Kidney (tissue), 14 donors: ENCODE data around the gene MTMR11. TPM values are rescaled to one million over a fixed set of nuclear protein-coding genes. Genes with fewer than 3 reads are reported as not detected.
A peak's percentile ranks its signal among the peaks of the same experiment; 100 is the strongest.

ENCODE experiments used
- DNase-seq, 5 donors: peaks; one replicate each; pipeline ENCODE4 v3.0.0-alpha.2; 2013 to 2020
- FAIRE-seq: peaks from 2 replicates; lab custom pipeline; 2012; peaks lifted over from hg19 to GRCh38; lab: Jason Lieb, UNC
- H3K27ac ChIP-seq, 2 donors: one replicate each; pipeline ENCODE4 v1.7.0; 2013; ENCODE audit warnings: low read depth in 2 of 2, low read length in 2 of 2, inconsistent platforms in 1 of 2
- H3K27me3 ChIP-seq: one replicate; pipeline ENCODE4 v1.7.1; 2013; ENCODE audit warnings: low read length, inconsistent platforms; ENCODE audit not compliant: control insufficient read depth, insufficient read depth
- H3K36me3 ChIP-seq, 3 donors: one replicate each; pipeline versions ENCODE4 v1.7.0 to v1.7.1; 2013; ENCODE audit warnings: low read length in 3 of 3, control low read depth in 1 of 3, inconsistent platforms in 1 of 3; ENCODE audit not compliant: insufficient read depth in 3 of 3, control insufficient read depth in 2 of 3
- H3K4me1 ChIP-seq, 3 donors: one replicate each; pipeline versions ENCODE4 v1.7.0 to v1.7.1; 2013; ENCODE audit warnings: low read length in 3 of 3, inconsistent platforms in 1 of 3, low read depth in 1 of 3; ENCODE audit not compliant: control insufficient read depth in 2 of 3, insufficient read depth in 2 of 3
- H3K4me3 ChIP-seq, 3 donors: one replicate each; pipeline versions ENCODE4 v1.7.0 to v1.8.1; 2013; ENCODE audit warnings: low read length in 3 of 3, control low read depth in 1 of 3, inconsistent platforms in 1 of 3
- H3K9ac ChIP-seq, 3 donors: one replicate each; pipeline versions ENCODE4 v1.7.0 to v1.7.1; 2013; ENCODE audit warnings: low read length in 3 of 3, control low read depth in 1 of 3, inconsistent platforms in 1 of 3
- H3K9me3 ChIP-seq, 3 donors: one replicate each; pipeline versions ENCODE4 v1.7.0 to v1.7.1; 2013; ENCODE audit warnings: low read length in 3 of 3, control low read depth in 1 of 3, inconsistent platforms in 1 of 3; ENCODE audit not compliant: control insufficient read depth in 2 of 3, insufficient read depth in 1 of 3
- CTCF ChIP-seq: IDR thresholded peaks from 3 replicates; pipeline ENCODE4 v1.5.1; 2012; ENCODE audit warnings: mild to moderate bottlenecking, moderate library complexity, borderline replicate concordance; ENCODE audit not compliant: insufficient read depth; ENCODE audit errors: extremely low read depth
- intact Hi-C: fragments of 100-400 bp; cut with DNase I; formaldehyde crosslinking; loops from one replicate; pipeline ENCODE4 v1.11.1; 2022
- polyA plus RNA-seq: library from polyadenylated mRNA; stranded (reverse); fragments of 350-450 nt; fragmentation: Illumina TruSeq; extraction: RNeasy Lipid Tissue Mini Kit (QIAGEN cat#74804); gene quantifications from one replicate; pipeline ENCODE4 v1.2.3, GENCODE V29; 2014; ENCODE audit warnings: low read depth, low replicate concordance; ENCODE audit not compliant: insufficient read depth
- total RNA-seq: library from RNA; stranded (reverse); fragmentation: NEBNext Ultra II Directional; extraction: Animal tissue kit (Norgen Biotek cat#: 25700); gene quantifications from one replicate; pipeline ENCODE4 v1.2.1, GENCODE V29; 2021
- donor health status: control.
- donor health status: control.
- donor health status: control.
- donor health status: control.
- donor health status: control.
- donor health status: DM: yes; HTN: yes; CAD: no.
- donor health status: Normal renal cell carcinoma (clear cell type).

MTMR11 gene
- total and polyA plus RNA-seq, 2 donors from 2014 or later, result 21.6 to 24.7 TPM

GRCh38 chr1:149933208-149933607 lies 3.5 kb downstream of the MTMR11 start:
- no peak overlapping the region for H3K4me3 ChIP-seq
- no peak for FAIRE-seq
- peaks cover 0 to 18% (median 14%) of the 10 kb centered on the region in 3 donors for H3K36me3 ChIP-seq
- H3K4me1 ChIP-seq, result peaks cover 5 to 20% (median 11%) of the 10 kb centered on the region in 3 donors
- no peak for TF ChIP-seq CTCF
- no peaks in the 10 kb centered on the region for H3K9me3 ChIP-seq
- no peak overlapping the region for H3K9ac ChIP-seq
- peak in 1 of 5 donors; percentile 31 for DNase-seq
- no peaks in the 10 kb centered on the region for H3K27me3 ChIP-seq
- H3K27ac ChIP-seq, result no peak overlapping the region
- intact Hi-C loops, result no loop called here

DNA sequence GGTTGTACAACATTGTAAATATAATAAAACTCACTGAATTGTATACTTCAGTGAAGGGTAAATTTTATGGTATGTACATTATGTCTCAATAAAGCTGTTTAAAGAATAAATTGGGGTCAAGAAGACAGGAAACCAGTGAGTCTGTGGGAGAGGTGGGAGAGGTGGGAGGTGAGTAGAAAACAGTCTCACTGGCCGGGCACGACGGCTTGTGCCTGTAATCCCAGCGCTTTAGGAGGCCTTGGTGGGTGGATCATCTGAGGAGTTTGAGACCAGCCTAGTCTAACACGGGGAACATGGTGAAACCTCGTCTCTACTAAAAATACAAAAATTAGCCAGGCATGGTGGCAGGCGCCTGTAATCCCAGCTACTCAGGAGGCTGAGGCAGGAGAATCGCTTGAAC lies 4.2 kb downstream of the MTMR11 start:
- H3K27ac ChIP-seq, result no peak overlapping the region
- intact Hi-C loops, result no loop called here
- no peaks in the 10 kb centered on the region for H3K9me3 ChIP-seq
- FAIRE-seq (no peak), DNase-seq (no peak)
- H3K4me3 ChIP-seq, result no peak overlapping the region
- H3K36me3 ChIP-seq, result peaks cover 0 to 18% (median 14%) of the 10 kb centered on the region in 3 donors
- no peaks in the 10 kb centered on the region for H3K27me3 ChIP-seq
- peaks cover 5 to 16% (median 10%) of the 10 kb centered on the region in 3 donors for H3K4me1 ChIP-seq
- no peak for TF ChIP-seq CTCF
- H3K9ac ChIP-seq, result no peak overlapping the region

DNA sequence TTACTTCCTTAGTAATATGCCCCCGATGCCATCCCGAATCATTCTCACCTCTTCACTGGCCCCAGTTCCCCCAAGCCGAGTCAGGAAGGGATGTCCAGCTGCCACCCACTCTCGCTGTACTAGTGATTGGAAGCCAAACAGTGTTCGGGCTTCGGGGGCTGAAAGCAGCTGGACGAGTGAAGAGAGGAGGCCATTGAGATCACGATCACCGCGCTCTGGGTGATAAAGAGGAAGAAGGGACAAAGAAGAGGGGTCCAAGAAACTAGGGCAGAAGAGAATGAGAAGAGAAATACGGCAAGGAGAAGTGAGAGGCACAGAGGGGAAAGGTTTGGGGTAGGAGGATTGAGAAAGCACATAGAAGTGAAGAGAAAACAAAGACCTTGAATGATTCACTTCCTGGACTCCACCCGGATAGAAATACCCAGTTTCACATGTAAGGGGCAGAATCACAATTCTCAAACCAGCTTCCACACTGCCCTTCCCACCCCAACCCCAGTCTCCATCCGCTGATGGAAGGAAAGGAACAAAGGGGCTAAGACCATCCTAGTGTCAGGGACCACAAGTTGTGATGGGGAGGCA lies 5.4 kb downstream of the MTMR11 start:
- H3K27me3 ChIP-seq, result no peaks in the 10 kb centered on the region
- no peak for TF ChIP-seq CTCF
- H3K4me1 ChIP-seq, result peaks cover 5 to 19% (median 16%) of the 10 kb centered on the region in 3 donors
- H3K4me3 ChIP-seq, result no peak overlapping the region
- peaks cover 0 to 20% (median 19%) of the 10 kb centered on the region in 3 donors for H3K36me3 ChIP-seq
- DNase-seq (peak in 1 of 5 donors; percentile 14), FAIRE-seq (no peak)
- no peaks in the 10 kb centered on the region for H3K9me3 ChIP-seq
- no peak overlapping the region for H3K27ac ChIP-seq
- intact Hi-C loops, result no loop called here
- H3K9ac ChIP-seq, result no peak overlapping the region

- Histone ChIP-seq H3K9ac (no peak overlapping the region), H3K36me3 (peaks cover 6 to 34% (median 29%) of the 10 kb centered on the region in 3 donors), H3K27ac (no peak overlapping the region), H3K27me3 (no peaks in the 10 kb centered on the region), H3K4me3 (no peak overlapping the region), H3K9me3 (no peaks in the 10 kb centered on the region), H3K4me1 (peaks cover 5 to 18% (median 18%) of the 10 kb centered on the region in 3 donors)
- FAIRE-seq (no peak), DNase-seq (peak in 1 of 5 donors; percentile 22)
- intact Hi-C loops, result no loop called here
- no peak for TF ChIP-seq CTCF
These were observed 6.8 kb downstream of the MTMR11 start for GRCh38 chr1:149929856-149930255.
